Mesenchymal stem cell (in vitro differentiated cells and primary cell): Measurements from ENCODE around the gene FOXP1.
A peak's percentile ranks its signal among the peaks of the same experiment; 100 is the strongest.

Experiments
- DNase-seq: peaks from one replicate; pipeline ENCODE4 v3.0.0-alpha.2; 2013
- H2AFZ ChIP-seq: one replicate; pipeline ENCODE4 v1.6.1; 2013; ENCODE audit warnings: low read depth, mild to moderate bottlenecking, control low read depth, inconsistent platforms, low read length, moderate library complexity
- H2AK5ac ChIP-seq: 2 replicates; pipeline ENCODE4 v1.6.1; 2013; ENCODE audit warnings: low read length, moderate library complexity, mild to moderate bottlenecking, inconsistent platforms; ENCODE audit not compliant: severe bottlenecking
- H2BK120ac ChIP-seq: one replicate; pipeline ENCODE4 v1.6.1; 2013; ENCODE audit warnings: low read depth, mild to moderate bottlenecking, inconsistent platforms, low read length, moderate library complexity
- H2BK12ac ChIP-seq, 2 experiments: one replicate each; pipeline ENCODE4 v1.6.1; 2013; ENCODE audit warnings: inconsistent platforms in 2 of 2, low read length in 2 of 2, mild to moderate bottlenecking in 2 of 2, moderate library complexity in 2 of 2, control low read depth in 1 of 2
- H2BK15ac ChIP-seq: one replicate; pipeline ENCODE4 v1.6.1; 2013; ENCODE audit warnings: mild to moderate bottlenecking, low read depth, inconsistent platforms; ENCODE audit not compliant: poor library complexity, severe bottlenecking
- H2BK5ac ChIP-seq: 2 replicates; pipeline ENCODE4 v1.6.1; 2013; ENCODE audit warnings: low read depth, mild to moderate bottlenecking, low read length, control low read depth, inconsistent platforms; ENCODE audit not compliant: poor library complexity, severe bottlenecking
- H3K14ac ChIP-seq, 2 experiments: one replicate each; pipeline ENCODE4 v1.6.1; 2013; ENCODE audit warnings: inconsistent platforms in 2 of 2, low read length in 2 of 2, control low read depth in 1 of 2, mild to moderate bottlenecking in 1 of 2, moderate library complexity in 1 of 2
- H3K18ac ChIP-seq, 2 experiments: one replicate each; pipeline ENCODE4 v1.6.1; 2013; ENCODE audit warnings: inconsistent platforms in 2 of 2, low read length in 2 of 2, control low read depth in 1 of 2, low read depth in 1 of 2, mild to moderate bottlenecking in 1 of 2
- H3K23ac ChIP-seq, 2 experiments: one replicate each; pipeline ENCODE4 v1.6.1; 2013; ENCODE audit warnings: inconsistent platforms in 2 of 2, low read length in 2 of 2, mild to moderate bottlenecking in 2 of 2, moderate library complexity in 2 of 2, control low read depth in 1 of 2
- H3K27ac ChIP-seq: 2 replicates; pipeline ENCODE4 v1.5.1; 2013; ENCODE audit warnings: mild to moderate bottlenecking, moderate library complexity, low read length, control low read depth, inconsistent platforms; ENCODE audit not compliant: poor library complexity, severe bottlenecking
- H3K27me3 ChIP-seq, 2 experiments: 2 replicates each; pipeline versions ENCODE4 v1.6.1 to v1.7.0; 2013; ENCODE audit warnings: low read length in 2 of 2, mild to moderate bottlenecking in 2 of 2, moderate library complexity in 2 of 2, control low read depth in 1 of 2, inconsistent platforms in 1 of 2; ENCODE audit not compliant: control insufficient read depth in 1 of 2, insufficient read depth in 1 of 2
- H3K36me3 ChIP-seq, 2 experiments: 2 replicates each; pipeline versions ENCODE4 v1.6.1 to v1.7.0; 2013; ENCODE audit warnings: low read length in 2 of 2, control low read depth in 1 of 2, inconsistent platforms in 1 of 2, low read depth in 1 of 2, mild to moderate bottlenecking in 1 of 2; ENCODE audit not compliant: insufficient read depth in 2 of 2, control insufficient read depth in 1 of 2
- H3K4ac ChIP-seq, 2 experiments: one replicate each; pipeline ENCODE4 v1.6.1; 2013; ENCODE audit warnings: inconsistent platforms in 2 of 2, low read length in 2 of 2, mild to moderate bottlenecking in 2 of 2, moderate library complexity in 2 of 2, control low read depth in 1 of 2, low read depth in 1 of 2
- H3K4me1 ChIP-seq: 2 replicates; pipeline ENCODE4 v1.6.1; 2013; ENCODE audit warnings: low read depth, low read length, control low read depth; ENCODE audit not compliant: control insufficient read depth, insufficient read depth
- H3K4me2 ChIP-seq: 2 replicates; pipeline ENCODE4 v1.6.1; 2013; ENCODE audit warnings: low read length, mild to moderate bottlenecking, inconsistent platforms; ENCODE audit not compliant: poor library complexity, severe bottlenecking
- H3K4me3 ChIP-seq, 2 experiments: 2 replicates each; pipeline versions ENCODE4 v1.5.1 to v1.7.0; 2013; ENCODE audit warnings: low read length in 2 of 2, mild to moderate bottlenecking in 2 of 2, control low read depth in 1 of 2, low read depth in 1 of 2; ENCODE audit not compliant: insufficient read depth in 1 of 2
- H3K79me1 ChIP-seq: replicated peaks from 2 replicates; pipeline ENCODE4 v1.6.1; 2013; ENCODE audit warnings: mild to moderate bottlenecking, control low read depth, low read length, inconsistent platforms; ENCODE audit not compliant: poor library complexity, severe bottlenecking
- H3K9ac ChIP-seq: 2 replicates; pipeline ENCODE4 v1.7.0; 2013; ENCODE audit warnings: mild to moderate bottlenecking, low read length, moderate library complexity
- H3K9me3 ChIP-seq: 2 replicates; pipeline ENCODE4 v1.7.0; 2013; ENCODE audit warnings: mild to moderate bottlenecking, low read length; ENCODE audit not compliant: control insufficient read depth
- H4K8ac ChIP-seq: one replicate; pipeline ENCODE4 v1.6.1; 2013; ENCODE audit warnings: inconsistent platforms, mild to moderate bottlenecking, low read length, moderate library complexity
- H4K91ac ChIP-seq: one replicate; pipeline ENCODE4 v1.6.1; 2013; ENCODE audit warnings: mild to moderate bottlenecking, low read length, inconsistent platforms
- WGBS: methylation state at CpG from one replicate; pipeline ENCODE4 v1.1.7; 2013; ENCODE audit warnings: mixed read lengths; 5-methylcytosine and 5-hydroxymethylcytosine counted together

FOXP1 gene

GRCh38 chr3:71050538-71051258 is 532.8 kb downstream of the FOXP1 start:
- Histone ChIP-seq H2BK15ac (no peak overlapping the region), H3K79me1 (peaks cover 28% of the 10 kb centered on the region), H2BK120ac (no peak overlapping the region), H3K36me3 (peaks cover 13 to 90% of the 10 kb centered on the region in 2 experiments), H3K27ac (peak overlapping the region; percentile 81), H2BK12ac (no peak overlapping the region), H3K14ac (no peak overlapping the region), H2BK5ac (peak overlapping the region; percentile 49), H2AFZ (no peak overlapping the region), H4K8ac (no peak overlapping the region), H3K9ac (peak overlapping the region; percentile 7), H3K9me3 (no peaks in the 10 kb centered on the region), H3K4me2 (peak overlapping the region; percentile 50), H3K18ac (no peak overlapping the region), H3K4me1 (peaks cover 17% of the 10 kb centered on the region), H3K27me3 (no peaks in the 10 kb centered on the region), H3K4ac (no peak overlapping the region), H2AK5ac (no peak overlapping the region), H3K23ac (no peak overlapping the region), H3K4me3 (no peak overlapping the region), H4K91ac (no peak overlapping the region)
- DNase-seq: peak; percentile 82
- 9% methylated on average over 6 of the region's 6 CpGs for WGBS

DNA sequence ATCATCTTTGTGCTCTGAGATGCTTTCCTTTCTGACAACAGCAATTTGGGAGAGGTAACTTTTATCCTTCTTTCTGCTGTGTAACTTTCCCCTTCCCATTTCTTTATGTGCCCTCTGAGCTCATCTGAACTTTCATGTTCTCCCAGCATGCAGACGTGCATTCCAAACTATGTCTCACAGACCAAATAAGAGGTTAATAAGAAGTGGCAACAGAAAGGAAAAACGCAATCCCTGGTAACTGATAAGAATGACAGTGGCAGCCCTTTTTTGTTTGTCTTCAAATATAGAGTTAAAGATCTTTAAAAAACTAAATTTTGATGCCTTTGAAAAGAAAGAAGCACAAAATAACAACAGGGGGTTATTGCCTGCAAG is 533.4 kb downstream of the FOXP1 start:
- 0% methylated on average over 1 of the region's 2 CpGs for WGBS
- Histone ChIP-seq H2BK15ac (no peak overlapping the region), H3K4me3 (no peak overlapping the region), H2BK5ac (no peak overlapping the region), H2AK5ac (no peak overlapping the region), H3K9ac (peak overlapping the region; percentile 7), H3K23ac (no peak overlapping the region), H3K9me3 (no peaks in the 10 kb centered on the region), H3K4ac (no peak overlapping the region), H4K91ac (no peak overlapping the region), H2BK12ac (peak overlapping the region in 1 of 2 experiments; percentile 86), H3K4me2 (no peak overlapping the region), H3K27me3 (no peaks in the 10 kb centered on the region), H3K18ac (no peak overlapping the region), H3K14ac (no peak overlapping the region), H2AFZ (no peak overlapping the region), H3K36me3 (peaks cover 13 to 95% of the 10 kb centered on the region in 2 experiments), H3K79me1 (peaks cover 30% of the 10 kb centered on the region), H4K8ac (no peak overlapping the region), H2BK120ac (no peak overlapping the region), H3K4me1 (peaks cover 17% of the 10 kb centered on the region), H3K27ac (peak overlapping the region; percentile 81)
- DNase-seq: peak; percentile 84

DNA sequence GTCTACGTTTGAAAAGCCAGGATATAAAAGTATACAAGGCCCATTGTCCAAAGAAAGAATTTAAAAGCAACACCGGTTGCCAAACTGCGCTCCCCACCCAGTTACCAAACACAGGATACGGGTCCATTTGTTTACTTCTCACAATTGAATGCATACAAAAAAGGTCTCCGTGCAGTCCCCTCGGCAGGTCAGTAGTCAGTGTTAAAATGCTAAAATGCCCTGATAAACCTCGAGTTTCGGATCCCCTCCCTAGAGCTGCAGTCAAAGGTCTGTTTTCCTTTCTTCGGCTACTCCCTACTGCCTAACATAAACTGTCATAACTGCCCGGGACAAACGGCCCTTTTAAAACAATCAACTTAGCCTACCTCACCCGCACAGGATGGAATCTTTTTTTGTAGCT is 534.6 kb downstream of the FOXP1 start:
- no peak overlapping the region for H2BK12ac ChIP-seq
- H3K4me1 ChIP-seq: peaks cover 17% of the 10 kb centered on the region
- H3K23ac ChIP-seq: no peak overlapping the region
- peak overlapping the region; percentile 62 for H2AK5ac ChIP-seq
- H3K4me2 ChIP-seq: no peak overlapping the region
- H3K27me3 ChIP-seq: no peaks in the 10 kb centered on the region
- WGBS: 49% methylated on average over 12 of the region's 12 CpGs
- peaks cover 13 to 99% of the 10 kb centered on the region in 2 experiments for H3K36me3 ChIP-seq
- no peak overlapping the region for H2BK120ac ChIP-seq
- H2BK5ac ChIP-seq: no peak overlapping the region
- H4K8ac ChIP-seq: no peak overlapping the region
- no peak overlapping the region for H2BK15ac ChIP-seq
- H3K4ac ChIP-seq: no peak overlapping the region
- no peak overlapping the region for H3K14ac ChIP-seq
- H3K9ac ChIP-seq: no peak overlapping the region
- peaks cover 27% of the 10 kb centered on the region for H3K79me1 ChIP-seq
- H3K9me3 ChIP-seq: no peaks in the 10 kb centered on the region
- H2AFZ ChIP-seq: no peak overlapping the region
- no peak for DNase-seq
- no peak overlapping the region for H3K27ac ChIP-seq
- peak overlapping the region in 1 of 2 experiments; percentile 19 for H3K18ac ChIP-seq
- H4K91ac ChIP-seq: no peak overlapping the region
- no peak overlapping the region for H3K4me3 ChIP-seq

GRCh38 chr3:71047616-71048531 is 535.7 kb downstream of the FOXP1 start:
- H3K27ac ChIP-seq: no peak overlapping the region
- H2BK15ac ChIP-seq: no peak overlapping the region
- H4K91ac ChIP-seq: no peak overlapping the region
- no peaks in the 10 kb centered on the region for H3K9me3 ChIP-seq
- no peak overlapping the region for H3K4ac ChIP-seq
- H2BK120ac ChIP-seq: no peak overlapping the region
- no peak overlapping the region for H4K8ac ChIP-seq
- H3K23ac ChIP-seq: no peak overlapping the region
- no peak overlapping the region for H3K4me2 ChIP-seq
- H3K14ac ChIP-seq: no peak overlapping the region
- H3K36me3 ChIP-seq: peaks cover 8 to 100% of the 10 kb centered on the region in 2 experiments
- H2BK5ac ChIP-seq: no peak overlapping the region
- no peaks in the 10 kb centered on the region for H3K27me3 ChIP-seq
- no peak overlapping the region for H2AK5ac ChIP-seq
- no peak overlapping the region for H3K9ac ChIP-seq
- H3K4me1 ChIP-seq: peaks cover 13% of the 10 kb centered on the region
- no peak overlapping the region for H3K18ac ChIP-seq
- H2BK12ac ChIP-seq: no peak overlapping the region
- H2AFZ ChIP-seq: no peak overlapping the region
- 71% methylated on average over 5 of the region's 8 CpGs for WGBS
- DNase-seq: no peak
- peaks cover 23% of the 10 kb centered on the region for H3K79me1 ChIP-seq
- H3K4me3 ChIP-seq: no peak overlapping the region
